Measurements from ENCODE around the gene CD9. TPM values are rescaled to one million over a fixed set of nuclear protein-coding genes. Genes with fewer than 3 reads are reported as not detected.

CD9 gene
- total RNA-seq, 3 donors from 2014 or later (not counting 1 experiment from before 2014, with no cell fraction given) = 2.1 to 55.9 (median 8.0) TPM

DNA sequence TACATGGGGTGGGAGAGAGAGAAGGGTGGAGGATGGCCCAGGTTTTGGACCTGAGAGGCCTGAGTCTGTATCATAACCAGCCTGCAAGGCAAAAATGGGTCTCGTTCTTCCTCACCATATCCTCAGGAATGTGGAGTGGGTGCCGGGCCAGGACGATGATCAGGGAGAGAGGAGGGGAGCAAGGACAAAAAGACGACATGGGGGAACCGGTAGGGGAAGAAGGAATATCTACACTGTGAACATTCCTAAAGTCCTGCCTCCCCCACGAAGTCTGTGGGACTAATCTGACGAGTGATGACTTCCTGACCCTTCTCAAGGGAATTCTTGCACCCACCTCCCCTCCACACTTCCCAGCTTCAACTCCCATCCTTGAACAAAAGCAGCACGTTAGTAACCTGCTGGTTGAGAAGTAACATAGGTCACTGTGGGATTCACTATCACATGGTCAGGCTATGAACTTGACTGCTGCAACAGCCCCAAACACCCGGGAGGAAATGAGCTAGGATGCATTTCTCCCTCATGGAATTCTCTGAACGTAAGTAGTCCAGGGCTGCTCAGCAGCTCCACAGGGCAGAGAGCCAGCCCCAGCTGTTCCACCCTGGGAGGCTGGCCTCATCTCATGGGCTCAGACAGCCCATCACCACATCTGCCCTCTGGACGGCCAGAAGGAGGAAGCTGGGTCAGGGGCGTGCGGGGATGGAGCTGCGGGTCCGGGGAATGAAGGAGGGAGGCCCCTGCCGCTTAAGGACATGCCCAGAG lies 38.9 kb upstream of the CD9 start:
- TF ChIP-seq, protein P1, sequence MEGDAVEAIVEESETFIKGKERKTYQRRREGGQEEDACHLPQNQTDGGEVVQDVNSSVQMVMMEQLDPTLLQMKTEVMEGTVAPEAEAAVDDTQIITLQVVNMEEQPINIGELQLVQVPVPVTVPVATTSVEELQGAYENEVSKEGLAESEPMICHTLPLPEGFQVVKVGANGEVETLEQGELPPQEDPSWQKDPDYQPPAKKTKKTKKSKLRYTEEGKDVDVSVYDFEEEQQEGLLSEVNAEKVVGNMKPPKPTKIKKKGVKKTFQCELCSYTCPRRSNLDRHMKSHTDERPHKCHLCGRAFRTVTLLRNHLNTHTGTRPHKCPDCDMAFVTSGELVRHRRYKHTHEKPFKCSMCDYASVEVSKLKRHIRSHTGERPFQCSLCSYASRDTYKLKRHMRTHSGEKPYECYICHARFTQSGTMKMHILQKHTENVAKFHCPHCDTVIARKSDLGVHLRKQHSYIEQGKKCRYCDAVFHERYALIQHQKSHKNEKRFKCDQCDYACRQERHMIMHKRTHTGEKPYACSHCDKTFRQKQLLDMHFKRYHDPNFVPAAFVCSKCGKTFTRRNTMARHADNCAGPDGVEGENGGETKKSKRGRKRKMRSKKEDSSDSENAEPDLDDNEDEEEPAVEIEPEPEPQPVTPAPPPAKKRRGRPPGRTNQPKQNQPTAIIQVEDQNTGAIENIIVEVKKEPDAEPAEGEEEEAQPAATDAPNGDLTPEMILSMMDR (IDR thresholded peaks at IDR 0.05) = no peak
- no peaks in the 10 kb centered on the region for H3K27me3 ChIP-seq (ENCODE audit: control insufficient read depth, insufficient read depth, low read length)
- WGBS (ENCODE audit: insufficient coverage) = 71% methylated on average over 16 of the region's 16 CpGs
- no peaks in the 10 kb centered on the region for H3K36me3 ChIP-seq (ENCODE audit: control insufficient read depth, insufficient read depth, low read length)
- Mint-ChIP-seq H3K27me3 (ENCODE audit: low read depth in 2 of 2) (peaks cover 11 to 16% of the 10 kb centered on the region in 2 donors), H3K9me3 (no peaks in the 10 kb centered on the region), H3K4me3 (no peak overlapping the region), H3K27ac (no peak overlapping the region), H3K4me1 (peaks cover 0 to 6% of the 10 kb centered on the region in 2 donors), H3K36me3 (no peaks in the 10 kb centered on the region)
- H3K9me3 ChIP-seq (ENCODE audit: control insufficient read depth, insufficient read depth, low read length) = no peaks in the 10 kb centered on the region
- ATAC-seq (no peak), DNase-seq (no peak)
- intact Hi-C loops (cut with micrococcal nuclease) = loop anchor here (10.0 kb wide), 1 partner anchor 87 kb away; no protein-coding TSS in a partner anchor
- no peak overlapping the region for H3K4me3 ChIP-seq (ENCODE audit: low read length)
- H3K4me1 ChIP-seq (ENCODE audit: control insufficient read depth, insufficient read depth, low read length) = no peaks in the 10 kb centered on the region
- no peak overlapping the region for H3K27ac ChIP-seq (ENCODE audit: low read length)

- H3K27ac Mint-ChIP-seq = no peak overlapping the region
- intact Hi-C loops (cut with micrococcal nuclease) = loop anchor here (10.0 kb wide), 1 partner anchor 89 kb away; no protein-coding TSS in a partner anchor
Measured at GRCh38 chr12:6163416-6164060, 36.7 kb upstream of the CD9 start.

GRCh38 chr12:6165395-6165794 lies 34.8 kb upstream of the CD9 start:
- Mint-ChIP-seq H3K36me3 (no peaks in the 10 kb centered on the region), H3K27me3 (ENCODE audit: low read depth in 2 of 2) (peaks cover 3 to 6% of the 10 kb centered on the region in 2 donors), H3K4me3 (no peak overlapping the region), H3K9me3 (no peaks in the 10 kb centered on the region), H3K4me1 (peaks cover 10 to 19% of the 10 kb centered on the region in 2 donors), H3K27ac (no peak overlapping the region)
- H3K27ac ChIP-seq (ENCODE audit: low read length) = no peak overlapping the region
- H3K9me3 ChIP-seq (ENCODE audit: control insufficient read depth, insufficient read depth, low read length) = no peaks in the 10 kb centered on the region
- no peaks in the 10 kb centered on the region for H3K36me3 ChIP-seq (ENCODE audit: control insufficient read depth, insufficient read depth, low read length)
- DNase-seq (no peak), ATAC-seq (no peak)
- 93% methylated on average over 2 of the region's 2 CpGs for WGBS (ENCODE audit: insufficient coverage)
- TF ChIP-seq, protein P1 (IDR thresholded peaks at IDR 0.05) = no peak
- no peak overlapping the region for H3K4me3 ChIP-seq (ENCODE audit: low read length)
- H3K27me3 ChIP-seq (ENCODE audit: control insufficient read depth, insufficient read depth, low read length) = no peaks in the 10 kb centered on the region
- peaks cover 23% of the 10 kb centered on the region for H3K4me1 ChIP-seq (ENCODE audit: control insufficient read depth, insufficient read depth, low read length)
- intact Hi-C loops (cut with micrococcal nuclease) = loop anchor here (10.0 kb wide), 1 partner anchor 91 kb away; no protein-coding TSS in a partner anchor

More at GRCh38 chr12:6163416-6164060, 36.7 kb upstream of the CD9 start:
- DNase-seq = no peak
- H3K27me3 ChIP-seq (ENCODE audit: control insufficient read depth, insufficient read depth, low read length) = no peaks in the 10 kb centered on the region
- no peaks in the 10 kb centered on the region for H3K36me3 ChIP-seq (ENCODE audit: control insufficient read depth, insufficient read depth, low read length)
- Mint-ChIP-seq H3K9me3 (no peaks in the 10 kb centered on the region), H3K36me3 (no peaks in the 10 kb centered on the region), H3K27me3 (ENCODE audit: low read depth in 2 of 2) (peaks cover 8 to 11% of the 10 kb centered on the region in 2 donors), H3K4me1 (peaks cover 10 to 23% of the 10 kb centered on the region in 2 donors), H3K4me3 (no peak overlapping the region)
- H3K9me3 ChIP-seq (ENCODE audit: control insufficient read depth, insufficient read depth, low read length) = no peaks in the 10 kb centered on the region
- ATAC-seq = no peak
- 82% methylated on average over 8 of the region's 8 CpGs for WGBS (ENCODE audit: insufficient coverage)
- H3K4me1 ChIP-seq (ENCODE audit: control insufficient read depth, insufficient read depth, low read length) = peaks cover 18% of the 10 kb centered on the region
- TF ChIP-seq, protein P1 (IDR thresholded peaks at IDR 0.05) = no peak
- H3K4me3 ChIP-seq (ENCODE audit: low read length) = no peak overlapping the region
- no peak overlapping the region for H3K27ac ChIP-seq (ENCODE audit: low read length)
